ENCODE measurements around the gene HERC4. TPM values are rescaled to one million over a fixed set of nuclear protein-coding genes. Genes with fewer than 3 reads are reported as not detected.

Gene HERC4
- total and polyA plus RNA-seq, 9 of the 15 experiments (the other 6 are each of a cell fraction or from before 2014, with no cell fraction given): 12.5 to 33.5 (median 22.8) TPM

DNA sequence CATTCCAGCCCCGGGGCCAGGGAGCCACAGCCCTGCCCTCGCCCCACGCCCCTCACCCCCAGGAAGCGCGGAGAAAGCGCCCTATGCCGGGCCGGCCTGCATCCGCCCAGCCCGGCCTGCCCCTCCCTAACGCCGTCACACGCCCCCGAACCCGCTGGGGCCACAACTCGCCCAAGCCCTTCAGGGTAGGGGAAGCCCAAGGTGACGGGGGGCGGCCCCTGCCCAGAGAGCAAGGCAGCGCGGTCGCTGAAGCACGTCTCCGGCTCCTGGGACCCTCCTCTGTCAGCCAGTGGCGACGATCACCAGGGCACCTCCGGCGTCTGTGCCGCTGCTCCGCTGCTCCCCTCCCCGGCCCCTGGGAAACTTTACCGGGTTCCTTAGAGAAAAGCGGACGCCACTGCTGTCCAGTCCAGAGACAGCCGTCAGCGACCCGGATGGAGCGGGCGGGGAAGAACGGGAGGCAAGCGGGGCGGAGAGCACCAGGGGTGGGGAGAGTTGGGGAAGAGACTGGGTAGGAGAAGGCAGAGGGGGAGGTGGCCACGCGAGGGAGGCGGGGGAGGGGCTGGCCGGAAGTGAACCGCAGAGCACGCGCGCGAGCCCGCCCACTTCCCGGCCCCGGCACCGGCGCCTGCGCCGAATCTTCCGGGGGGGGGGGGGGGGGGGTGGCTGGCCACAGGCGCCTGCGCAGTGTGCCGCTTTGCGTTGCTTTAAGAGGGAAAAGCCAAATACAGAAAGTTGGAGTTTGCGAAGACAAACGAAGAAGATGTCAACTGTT is at the start of gene HERC4 (continued):
- TF ChIP-seq NR2C2 (CRISPR knock-in tag; IDR thresholded peaks at IDR 0.05) (peak; percentile 37; the same call in 1 of the 2 replicates), NR2C2 (tag; IDR thresholded peaks at IDR 0.05) (peak; percentile 91), CHD2 (IDR thresholded peaks at IDR 0.05; ENCODE audit: low read depth, low read length) (peak; percentile 50; the same call in 1 of the 2 replicates), ARNT (IDR thresholded peaks at IDR 0.05) (no peak), HMG20A (CRISPR knock-in tag; conservative IDR thresholded peaks at IDR 0.05) (no peak), TCF7 (IDR thresholded peaks at IDR 0.05; ENCODE audit: borderline replicate concordance) (no peak), TSC22D4 (tag; IDR thresholded peaks at IDR 0.05) (no peak), RBM25 (IDR thresholded peaks at IDR 0.05; ENCODE audit: low read depth, low read length, severe bottlenecking) (no peak), ZEB2 (IDR thresholded peaks at IDR 0.05) (no peak), GABPB1 (CRISPR knock-in tag; IDR thresholded peaks at IDR 0.05) (peak; percentile 83)
- TF ChIP-seq, protein P1, sequence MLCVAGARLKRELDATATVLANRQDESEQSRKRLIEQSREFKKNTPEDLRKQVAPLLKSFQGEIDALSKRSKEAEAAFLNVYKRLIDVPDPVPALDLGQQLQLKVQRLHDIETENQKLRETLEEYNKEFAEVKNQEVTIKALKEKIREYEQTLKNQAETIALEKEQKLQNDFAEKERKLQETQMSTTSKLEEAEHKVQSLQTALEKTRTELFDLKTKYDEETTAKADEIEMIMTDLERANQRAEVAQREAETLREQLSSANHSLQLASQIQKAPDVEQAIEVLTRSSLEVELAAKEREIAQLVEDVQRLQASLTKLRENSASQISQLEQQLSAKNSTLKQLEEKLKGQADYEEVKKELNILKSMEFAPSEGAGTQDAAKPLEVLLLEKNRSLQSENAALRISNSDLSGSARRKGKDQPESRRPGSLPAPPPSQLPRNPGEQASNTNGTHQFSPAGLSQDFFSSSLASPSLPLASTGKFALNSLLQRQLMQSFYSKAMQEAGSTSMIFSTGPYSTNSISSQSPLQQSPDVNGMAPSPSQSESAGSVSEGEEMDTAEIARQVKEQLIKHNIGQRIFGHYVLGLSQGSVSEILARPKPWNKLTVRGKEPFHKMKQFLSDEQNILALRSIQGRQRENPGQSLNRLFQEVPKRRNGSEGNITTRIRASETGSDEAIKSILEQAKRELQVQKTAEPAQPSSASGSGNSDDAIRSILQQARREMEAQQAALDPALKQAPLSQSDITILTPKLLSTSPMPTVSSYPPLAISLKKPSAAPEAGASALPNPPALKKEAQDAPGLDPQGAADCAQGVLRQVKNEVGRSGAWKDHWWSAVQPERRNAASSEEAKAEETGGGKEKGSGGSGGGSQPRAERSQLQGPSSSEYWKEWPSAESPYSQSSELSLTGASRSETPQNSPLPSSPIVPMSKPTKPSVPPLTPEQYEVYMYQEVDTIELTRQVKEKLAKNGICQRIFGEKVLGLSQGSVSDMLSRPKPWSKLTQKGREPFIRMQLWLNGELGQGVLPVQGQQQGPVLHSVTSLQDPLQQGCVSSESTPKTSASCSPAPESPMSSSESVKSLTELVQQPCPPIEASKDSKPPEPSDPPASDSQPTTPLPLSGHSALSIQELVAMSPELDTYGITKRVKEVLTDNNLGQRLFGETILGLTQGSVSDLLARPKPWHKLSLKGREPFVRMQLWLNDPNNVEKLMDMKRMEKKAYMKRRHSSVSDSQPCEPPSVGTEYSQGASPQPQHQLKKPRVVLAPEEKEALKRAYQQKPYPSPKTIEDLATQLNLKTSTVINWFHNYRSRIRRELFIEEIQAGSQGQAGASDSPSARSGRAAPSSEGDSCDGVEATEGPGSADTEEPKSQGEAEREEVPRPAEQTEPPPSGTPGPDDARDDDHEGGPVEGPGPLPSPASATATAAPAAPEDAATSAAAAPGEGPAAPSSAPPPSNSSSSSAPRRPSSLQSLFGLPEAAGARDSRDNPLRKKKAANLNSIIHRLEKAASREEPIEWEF (CRISPR knock-in tag; IDR thresholded peaks at IDR 0.05): no peak
- TF ChIP-seq, protein P2, sequence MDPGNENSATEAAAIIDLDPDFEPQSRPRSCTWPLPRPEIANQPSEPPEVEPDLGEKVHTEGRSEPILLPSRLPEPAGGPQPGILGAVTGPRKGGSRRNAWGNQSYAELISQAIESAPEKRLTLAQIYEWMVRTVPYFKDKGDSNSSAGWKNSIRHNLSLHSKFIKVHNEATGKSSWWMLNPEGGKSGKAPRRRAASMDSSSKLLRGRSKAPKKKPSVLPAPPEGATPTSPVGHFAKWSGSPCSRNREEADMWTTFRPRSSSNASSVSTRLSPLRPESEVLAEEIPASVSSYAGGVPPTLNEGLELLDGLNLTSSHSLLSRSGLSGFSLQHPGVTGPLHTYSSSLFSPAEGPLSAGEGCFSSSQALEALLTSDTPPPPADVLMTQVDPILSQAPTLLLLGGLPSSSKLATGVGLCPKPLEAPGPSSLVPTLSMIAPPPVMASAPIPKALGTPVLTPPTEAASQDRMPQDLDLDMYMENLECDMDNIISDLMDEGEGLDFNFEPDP (CRISPR knock-in tag; IDR thresholded peaks at IDR 0.05): no peak
- TF ChIP-seq, protein P3, sequence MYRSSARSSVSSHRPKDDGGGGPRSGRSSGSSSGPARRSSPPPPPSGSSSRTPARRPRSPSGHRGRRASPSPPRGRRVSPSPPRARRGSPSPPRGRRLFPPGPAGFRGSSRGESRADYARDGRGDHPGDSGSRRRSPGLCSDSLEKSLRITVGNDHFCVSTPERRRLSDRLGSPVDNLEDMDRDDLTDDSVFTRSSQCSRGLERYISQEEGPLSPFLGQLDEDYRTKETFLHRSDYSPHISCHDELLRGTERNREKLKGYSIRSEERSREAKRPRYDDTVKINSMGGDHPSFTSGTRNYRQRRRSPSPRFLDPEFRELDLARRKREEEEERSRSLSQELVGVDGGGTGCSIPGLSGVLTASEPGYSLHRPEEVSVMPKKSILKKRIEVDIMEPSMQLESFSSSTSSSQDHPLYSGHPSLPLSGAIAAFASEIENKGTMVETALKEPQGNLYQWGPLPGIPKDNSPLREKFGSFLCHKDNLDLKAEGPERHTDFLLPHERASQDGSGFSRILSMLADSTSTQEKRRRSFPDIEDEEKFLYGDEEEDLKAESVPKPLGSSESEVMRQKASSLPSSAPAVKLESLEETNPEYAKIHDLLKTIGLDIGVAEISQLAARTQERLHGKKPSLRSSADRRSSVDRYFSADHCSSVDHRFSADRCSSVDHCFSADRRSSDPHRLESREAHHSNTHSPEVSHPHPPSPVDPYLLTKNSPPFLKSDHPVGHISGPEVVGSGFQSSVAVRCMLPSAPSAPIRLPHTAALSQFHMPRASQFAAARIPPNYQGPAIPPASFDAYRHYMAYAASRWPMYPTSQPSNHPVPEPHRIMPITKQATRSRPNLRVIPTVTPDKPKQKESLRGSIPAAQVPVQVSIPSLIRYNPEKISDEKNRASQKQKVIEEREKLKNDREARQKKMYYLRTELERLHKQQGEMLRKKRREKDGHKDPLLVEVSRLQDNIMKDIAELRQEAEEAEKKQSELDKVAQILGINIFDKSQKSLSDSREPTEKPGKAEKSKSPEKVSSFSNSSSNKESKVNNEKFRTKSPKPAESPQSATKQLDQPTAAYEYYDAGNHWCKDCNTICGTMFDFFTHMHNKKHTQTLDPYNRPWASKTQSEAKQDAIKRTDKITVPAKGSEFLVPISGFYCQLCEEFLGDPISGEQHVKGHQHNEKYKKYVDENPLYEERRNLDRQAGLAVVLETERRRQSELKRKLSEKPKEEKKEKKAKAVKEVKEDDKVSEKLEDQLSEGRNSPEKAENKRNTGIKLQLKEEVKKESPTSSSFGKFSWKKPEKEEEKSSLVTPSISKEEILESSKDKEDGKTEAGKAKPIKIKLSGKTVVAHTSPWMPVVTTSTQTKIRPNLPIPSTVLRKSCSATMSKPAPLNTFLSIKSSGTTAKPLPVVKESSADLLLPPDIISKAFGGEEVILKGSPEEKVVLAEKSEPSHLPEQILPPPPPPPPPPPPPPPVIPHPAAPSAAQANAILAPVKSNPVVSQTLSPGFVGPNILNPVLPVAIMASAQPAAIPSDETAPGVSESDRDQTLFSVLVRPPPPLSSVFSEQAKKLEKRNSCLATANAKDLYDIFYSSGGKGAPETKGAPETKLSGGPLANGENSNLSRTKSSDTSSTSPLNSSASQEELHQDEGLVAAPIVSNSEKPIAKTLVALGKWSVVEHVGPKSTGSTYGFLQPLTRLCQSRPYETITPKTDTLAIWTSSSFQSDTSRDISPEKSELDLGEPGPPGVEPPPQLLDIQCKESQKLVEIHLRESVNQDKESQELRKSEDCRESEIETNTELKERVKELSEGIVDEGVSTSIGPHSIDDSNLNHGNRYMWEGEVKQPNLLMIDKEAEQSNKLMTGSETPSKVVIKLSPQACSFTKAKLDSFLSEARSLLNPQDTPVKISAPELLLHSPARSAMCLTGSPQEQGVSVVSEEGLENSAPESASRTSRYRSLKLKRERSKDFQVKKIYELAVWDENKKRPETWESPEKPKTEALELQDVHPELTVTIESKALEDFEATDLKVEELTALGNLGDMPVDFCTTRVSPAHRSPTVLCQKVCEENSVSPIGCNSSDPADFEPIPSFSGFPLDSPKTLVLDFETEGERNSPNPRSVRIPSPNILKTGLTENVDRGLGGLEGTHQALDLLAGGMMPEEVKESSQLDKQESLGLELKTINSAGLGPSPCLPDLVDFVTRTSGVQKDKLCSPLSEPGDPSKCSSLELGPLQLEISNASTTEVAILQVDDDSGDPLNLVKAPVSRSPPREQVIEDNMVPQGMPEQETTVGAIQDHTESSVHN (IDR thresholded peaks at IDR 0.05; ENCODE audit: borderline replicate concordance in 1 of 2, low read depth in 1 of 2): no peak
